HG03139 (cell line): ENCODE results near the gene MRPL46.
"Not testable (repeated sequence)": the region's sequence is repeated elsewhere in the genome, so short reads cannot be mapped to it uniquely, and the experiment has no call there.

Source experiments
- ATAC-seq: cut with Tn5 transposase; IDR thresholded peaks from one replicate; pipeline ENCODE4 v1.9.1; 2021; ENCODE audit not compliant: unreplicated experiment

Gene MRPL46

GRCh38 chr15:88447206-88447605 lies 20.0 kb downstream of the MRPL46 start:
- ATAC-seq: no peak

GRCh38 chr15:88441076-88441730 lies 26.0 kb downstream of the MRPL46 start:
- no peak for ATAC-seq

- ATAC-seq: no peak
Measured at GRCh38 chr15:88440021-88440420, 27.2 kb downstream of the MRPL46 start.

GRCh38 chr15:88438181-88438580 lies 29.0 kb downstream of the MRPL46 start:
- ATAC-seq: no peak

- not testable (repeated sequence) for ATAC-seq
Measured at GRCh38 chr15:88434106-88434505, 33.1 kb downstream of the MRPL46 start.

- ATAC-seq: no peak
Measured at GRCh38 chr15:88433046-88433685, 34.0 kb downstream of the MRPL46 start.

- ATAC-seq: no peak
Measured at GRCh38 chr15:88431441-88431840, 35.7 kb downstream of the MRPL46 start.

GRCh38 chr15:88430051-88430450 lies 37.1 kb downstream of the MRPL46 start:
- ATAC-seq: no peak

- ATAC-seq: no peak
Measured at GRCh38 chr15:88428805-88429605, 38.2 kb downstream of the MRPL46 start.

GRCh38 chr15:88428053-88428452 lies 39.1 kb downstream of the MRPL46 start:
- ATAC-seq: no peak

- no peak for ATAC-seq
Measured at GRCh38 chr15:88426304-88426703, 40.9 kb downstream of the MRPL46 start.

- ATAC-seq: no peak
Measured at GRCh38 chr15:88423331-88423730, 43.9 kb downstream of the MRPL46 start.

- ATAC-seq: no peak
Measured at GRCh38 chr15:88419830-88420229, 47.4 kb downstream of the MRPL46 start.
